ENCODE data around the gene RSPH3.
A peak's percentile ranks its signal among the peaks of the same experiment; 100 is the strongest.
"Not testable (repeated sequence)": the region's sequence is repeated elsewhere in the genome, so short reads cannot be mapped to it uniquely, and the experiment has no call there.

The RSPH3 gene

GRCh38 chr6:158972241-158973233 is 27.5 kb downstream of the RSPH3 start:
- peak; percentile 75 for DNase-seq

- DNase-seq, result peak; percentile 21
Observed at GRCh38 chr6:158970640-158971275, 29.2 kb downstream of the RSPH3 start.

- no peak for DNase-seq
Observed at GRCh38 chr6:158969148-158969547, 30.9 kb downstream of the RSPH3 start.

GRCh38 chr6:158963020-158963808 is 36.8 kb downstream of the RSPH3 start:
- DNase-seq, result no peak

- DNase-seq, result no peak
Observed at GRCh38 chr6:158962371-158962770, 37.6 kb downstream of the RSPH3 start.

GRCh38 chr6:158960026-158960425 is 40.0 kb downstream of the RSPH3 start:
- DNase-seq, result no peak

- DNase-seq, result no peak
Observed at GRCh38 chr6:158959552-158959951, 40.5 kb downstream of the RSPH3 start.

GRCh38 chr6:158958504-158959386 is 41.3 kb downstream of the RSPH3 start:
- peak; percentile 23 for DNase-seq

GRCh38 chr6:158955255-158955654 is 44.7 kb downstream of the RSPH3 start:
- DNase-seq, result no peak

GRCh38 chr6:158954753-158955152 is 45.2 kb downstream of the RSPH3 start:
- no peak for DNase-seq

GRCh38 chr6:158952011-158952410 is 48.0 kb downstream of the RSPH3 start:
- not testable (repeated sequence) for DNase-seq

GRCh38 chr6:158951565-158951964 is 48.4 kb downstream of the RSPH3 start:
- not testable (repeated sequence) for DNase-seq

GRCh38 chr6:158947284-158947683 is 52.7 kb downstream of the RSPH3 start:
- DNase-seq, result no peak

GRCh38 chr6:158943380-158944032 is 56.5 kb downstream of the RSPH3 start:
- DNase-seq, result no peak

- DNase-seq, result no peak
Observed at GRCh38 chr6:158942349-158942748, 57.7 kb downstream of the RSPH3 start.

- no peak for DNase-seq
Observed at GRCh38 chr6:158941246-158941645, 58.8 kb downstream of the RSPH3 start.

GRCh38 chr6:158939255-158940159 is 60.5 kb downstream of the RSPH3 start:
- DNase-seq, result no peak

GRCh38 chr6:158938811-158939254 is 61.2 kb downstream of the RSPH3 start:
- no peak for DNase-seq

GRCh38 chr6:158938220-158938619 is 61.8 kb downstream of the RSPH3 start:
- DNase-seq, result no peak

GRCh38 chr6:158934157-158934556 is 65.8 kb downstream of the RSPH3 start:
- DNase-seq, result no peak

All from NCI-H146 (cell line).